NCI-H2029 treated with DMSO at 0.1 percent for 48 hours (cell line): ENCODE measurements around the gene ATP6V0E1.

Experiments used
- DNase-seq: peaks from one replicate; lab custom pipeline; 2025; lab: John Stamatoyannopoulos, UW

ATP6V0E1 gene

DNA sequence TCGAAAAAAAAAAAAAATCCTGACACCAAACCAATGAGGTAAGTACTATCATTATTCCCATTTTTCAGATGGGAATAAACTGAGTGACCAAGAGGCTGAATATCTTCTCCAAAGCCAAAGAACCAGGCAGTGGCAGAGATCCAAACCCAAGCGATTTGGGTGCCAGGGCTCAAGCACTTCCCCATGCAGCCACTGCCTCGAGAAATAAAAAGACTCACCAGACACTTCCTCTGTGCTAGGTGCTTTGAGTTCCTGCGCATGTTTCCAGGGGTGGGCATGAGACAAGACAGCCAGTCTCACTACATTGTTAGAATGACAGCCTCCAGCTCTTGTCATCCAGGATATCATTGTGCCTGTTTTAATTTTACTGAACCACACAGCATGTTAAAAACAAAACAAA lies 26.6 kb upstream of the ATP6V0E1 start:
- no peak for DNase-seq

DNA sequence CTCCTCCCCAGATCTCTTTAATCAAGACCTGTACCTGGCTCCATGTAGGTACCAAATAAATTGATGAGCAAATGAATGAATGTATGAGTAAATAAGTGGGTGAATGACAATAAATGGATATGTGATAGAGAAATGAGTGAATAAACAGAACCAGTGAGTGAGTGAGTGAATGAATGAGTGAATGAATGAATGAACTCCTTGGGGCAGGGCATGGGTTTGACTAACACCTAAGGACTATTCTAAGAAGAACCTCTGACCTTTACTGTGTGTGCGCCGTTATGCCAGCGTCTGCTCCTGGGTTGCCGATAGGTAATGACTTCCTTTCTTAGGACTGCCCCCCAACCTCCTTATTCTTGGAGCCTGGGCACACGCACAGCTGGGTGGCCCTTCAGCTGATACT lies 26.1 kb upstream of the ATP6V0E1 start:
- DNase-seq, result no peak

- DNase-seq, result peak; percentile 39
These were observed 25.1 kb upstream of the ATP6V0E1 start for GRCh38 chr5:172958331-172959046.

- no peak for DNase-seq
These were observed 23.5 kb upstream of the ATP6V0E1 start for GRCh38 chr5:172959824-172960799.

DNA sequence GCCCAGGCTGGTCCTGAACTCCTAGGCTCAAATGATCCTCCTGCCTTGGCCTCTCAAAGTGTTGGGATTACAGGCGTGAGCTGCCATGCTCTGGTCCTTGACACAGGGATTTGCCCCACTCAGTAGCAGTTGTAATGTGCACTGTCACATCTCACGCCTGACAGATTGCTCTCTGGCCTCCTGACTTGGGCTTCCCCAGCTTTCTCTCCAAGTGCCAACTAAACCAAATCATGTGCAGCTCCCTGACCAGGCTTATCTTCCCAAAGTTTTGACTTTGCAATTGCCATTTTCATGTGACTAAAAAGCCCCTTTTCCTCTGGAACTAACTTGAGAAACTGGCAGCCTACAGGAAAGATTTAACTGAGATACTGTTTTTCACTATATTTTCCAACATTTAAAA lies 13.7 kb upstream of the ATP6V0E1 start:
- DNase-seq, result no peak

GRCh38 chr5:172971482-172971881 lies 12.1 kb upstream of the ATP6V0E1 start:
- no peak for DNase-seq

DNA sequence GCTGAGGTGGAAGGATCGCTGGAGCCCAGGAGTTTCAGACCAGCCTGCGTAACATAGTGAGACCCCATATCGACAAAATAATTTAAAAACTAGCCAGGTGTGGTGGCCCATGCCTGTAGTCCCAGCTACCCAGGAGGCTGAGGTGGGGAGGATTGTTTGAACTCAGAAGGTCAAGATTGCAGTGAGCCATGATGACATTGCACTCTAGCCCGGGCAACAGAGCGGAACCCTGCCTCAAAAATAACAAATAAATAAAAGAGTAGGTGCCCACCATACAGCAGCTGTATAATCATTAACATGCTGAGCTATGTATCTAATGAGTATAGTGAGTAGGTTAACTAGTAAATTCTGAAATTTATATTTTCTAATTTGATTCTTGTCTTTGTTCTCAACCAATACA lies 11.0 kb upstream of the ATP6V0E1 start:
- no peak for DNase-seq

GRCh38 chr5:172973127-172973916 lies 10.2 kb upstream of the ATP6V0E1 start:
- DNase-seq, result no peak

DNA sequence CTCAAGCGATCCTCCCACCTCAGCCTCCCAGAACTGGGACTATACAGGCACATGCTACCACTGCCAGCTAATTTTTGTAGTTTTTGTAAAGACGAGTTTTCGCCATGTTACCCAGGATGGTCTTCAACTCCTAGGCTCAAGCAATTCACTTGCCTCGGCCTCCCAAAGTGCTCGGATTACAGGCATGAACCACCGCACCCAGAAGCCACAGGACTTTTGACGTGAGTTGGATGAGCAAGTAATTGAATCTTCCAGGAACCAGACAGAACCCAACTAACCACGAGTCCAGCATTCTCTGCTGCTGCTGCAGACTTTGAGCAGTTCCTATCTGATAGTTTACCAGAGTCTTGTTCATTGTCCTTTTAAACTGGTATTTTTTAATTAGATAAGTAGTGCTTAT lies 9.6 kb upstream of the ATP6V0E1 start:
- DNase-seq, result no peak

GRCh38 chr5:172975289-172975688 lies 8.3 kb upstream of the ATP6V0E1 start:
- no peak for DNase-seq

DNA sequence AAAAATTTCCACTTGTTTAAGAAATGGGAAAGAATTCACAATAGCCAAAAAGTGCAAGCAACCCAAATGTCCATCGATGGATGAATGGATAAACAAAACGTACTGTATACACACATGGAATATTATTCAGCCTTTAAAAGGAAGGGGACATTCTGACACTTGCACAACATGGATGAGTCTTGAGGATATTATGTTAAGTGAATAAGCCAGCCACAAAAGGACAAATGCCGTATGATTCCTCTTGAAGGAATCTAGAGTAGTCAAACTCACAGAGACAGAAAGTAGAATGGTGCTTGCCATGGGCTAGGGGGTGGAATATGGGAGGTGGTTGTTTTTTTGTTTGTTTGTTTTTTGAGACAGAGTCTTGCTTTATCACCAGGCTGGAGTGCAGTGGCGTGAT lies 3.8 kb upstream of the ATP6V0E1 start:
- no peak for DNase-seq

DNA sequence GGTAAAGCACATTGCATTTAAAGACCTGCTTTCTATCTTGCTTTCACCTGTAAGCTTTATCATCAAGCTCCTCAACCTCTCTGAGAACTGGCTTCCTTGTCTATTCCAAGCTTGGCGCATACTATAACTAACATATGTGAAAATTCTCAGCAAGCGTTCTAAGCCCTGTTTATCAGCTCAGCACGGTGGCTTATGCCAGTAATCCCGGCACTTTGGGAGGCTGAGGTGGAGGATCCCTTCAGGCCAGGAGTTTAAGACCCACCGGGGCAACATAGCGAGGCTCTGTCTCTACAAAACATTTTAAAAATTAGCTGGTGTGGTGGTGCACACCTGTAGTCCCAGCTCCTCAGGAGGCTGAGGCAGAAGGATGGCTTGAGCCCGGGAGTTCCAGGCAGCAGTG lies 1.6 kb upstream of the ATP6V0E1 start:
- DNase-seq, result no peak

GRCh38 chr5:172984244-172984953 lies 828 bp downstream of the ATP6V0E1 start:
- DNase-seq, result peak; percentile 32

DNA sequence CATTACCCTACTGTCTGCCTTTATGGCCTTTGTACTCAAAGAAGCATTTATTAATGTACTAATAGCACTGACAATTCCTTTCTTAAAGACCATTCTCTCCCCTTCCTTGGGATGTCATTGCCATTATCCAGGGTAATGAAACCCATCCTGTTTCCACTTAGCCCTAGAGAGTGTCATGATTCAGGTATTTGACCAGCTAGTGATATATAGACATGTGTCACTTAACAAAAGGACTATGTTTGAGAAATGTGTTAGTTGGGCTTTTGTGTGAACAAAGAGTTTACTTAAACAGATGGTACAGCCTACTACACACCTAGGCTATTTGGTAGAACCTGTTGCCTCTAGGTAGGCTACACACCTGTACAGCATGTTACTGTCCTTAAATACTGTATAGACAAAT lies 2.0 kb downstream of the ATP6V0E1 start:
- DNase-seq, result no peak

GRCh38 chr5:172988276-172988675 lies 4.7 kb downstream of the ATP6V0E1 start:
- no peak for DNase-seq

DNA sequence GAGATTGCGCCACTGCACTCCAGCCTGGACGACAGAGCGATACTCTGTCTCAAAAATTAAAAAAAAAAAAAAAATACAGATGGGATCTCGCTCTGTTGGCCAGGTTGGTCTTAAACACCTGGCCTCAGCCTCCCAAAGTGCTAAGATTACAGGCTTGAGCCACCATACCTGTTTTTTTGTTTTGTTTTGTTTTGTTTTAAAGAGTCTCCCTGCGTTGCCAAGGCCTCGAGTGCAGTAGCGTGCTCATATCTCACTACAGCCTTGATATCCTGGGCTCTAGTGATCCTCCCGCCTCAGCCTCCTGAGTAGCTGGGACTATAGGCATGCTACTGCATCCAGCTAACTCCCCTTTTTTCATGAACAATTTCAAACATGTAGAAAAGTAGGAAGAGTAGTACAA lies 7.2 kb downstream of the ATP6V0E1 start:
- no peak for DNase-seq

DNA sequence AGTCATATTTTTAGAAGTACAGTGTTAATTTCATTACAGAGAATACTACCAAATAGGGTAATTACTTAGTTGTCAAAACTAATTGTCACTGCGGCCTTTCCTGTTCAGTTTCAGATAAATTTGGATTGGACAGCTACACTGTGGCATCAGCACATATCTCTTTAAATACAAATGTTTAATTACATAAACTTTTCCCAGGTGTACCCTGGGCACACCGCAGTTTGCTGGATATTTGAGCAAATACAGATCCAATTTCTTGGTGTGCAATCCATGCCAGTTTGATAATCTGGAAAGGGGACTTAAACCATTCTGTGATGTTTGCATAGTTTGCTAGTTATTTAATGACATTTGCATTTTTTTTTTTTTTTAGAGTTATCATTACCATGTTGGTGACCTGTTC lies 10.8 kb downstream of the ATP6V0E1 start:
- DNase-seq, result no peak

- DNase-seq, result no peak
These were observed 15.9 kb downstream of the ATP6V0E1 start for GRCh38 chr5:172999372-172999973.

GRCh38 chr5:172999974-173000373 lies 16.4 kb downstream of the ATP6V0E1 start:
- no peak for DNase-seq

DNA sequence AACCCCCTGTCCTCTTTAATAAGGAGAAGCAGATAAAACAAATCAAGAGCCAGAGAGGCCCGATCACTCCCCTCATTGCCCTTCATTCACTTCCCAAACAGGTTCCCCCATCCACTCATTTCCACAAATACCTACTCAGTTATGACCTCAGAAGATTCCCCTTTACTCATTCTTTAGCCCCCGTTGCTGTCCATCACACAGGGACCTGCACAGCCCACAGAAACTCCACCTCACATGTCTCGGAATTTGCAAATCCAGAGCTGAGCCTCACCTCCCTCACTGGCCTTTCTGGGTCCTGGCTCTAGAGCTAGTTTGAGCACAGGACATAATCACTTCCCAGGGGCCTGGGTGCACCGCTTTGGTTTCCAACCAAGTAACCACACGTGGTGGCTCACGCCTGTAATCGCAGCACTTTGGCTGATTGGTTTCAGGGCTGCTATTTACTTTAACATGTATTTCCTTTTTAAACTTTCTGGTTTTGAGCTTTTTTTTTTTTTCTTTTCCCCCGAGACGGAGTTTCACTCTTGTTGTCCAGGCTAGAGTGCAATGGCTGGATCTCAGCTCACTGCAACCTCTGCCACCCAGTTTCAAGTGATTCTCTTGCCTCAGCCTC lies 17.8 kb downstream of the ATP6V0E1 start:
- DNase-seq, result no peak

- no peak for DNase-seq
These were observed 19.8 kb downstream of the ATP6V0E1 start for GRCh38 chr5:173003360-173003759.
